DMS153 treated with DMSO at 0.1 percent for 48 hours (cell line): ENCODE data around the gene COPZ2.
"Not testable (repeated sequence)": the region's sequence is repeated elsewhere in the genome, so short reads cannot be mapped to it uniquely, and the experiment has no call there.

Experiments used
- DNase-seq: peaks from one replicate; lab custom pipeline; 2025; ENCODE audit not compliant: unreplicated experiment; lab: John Stamatoyannopoulos, UW

Gene COPZ2

DNA sequence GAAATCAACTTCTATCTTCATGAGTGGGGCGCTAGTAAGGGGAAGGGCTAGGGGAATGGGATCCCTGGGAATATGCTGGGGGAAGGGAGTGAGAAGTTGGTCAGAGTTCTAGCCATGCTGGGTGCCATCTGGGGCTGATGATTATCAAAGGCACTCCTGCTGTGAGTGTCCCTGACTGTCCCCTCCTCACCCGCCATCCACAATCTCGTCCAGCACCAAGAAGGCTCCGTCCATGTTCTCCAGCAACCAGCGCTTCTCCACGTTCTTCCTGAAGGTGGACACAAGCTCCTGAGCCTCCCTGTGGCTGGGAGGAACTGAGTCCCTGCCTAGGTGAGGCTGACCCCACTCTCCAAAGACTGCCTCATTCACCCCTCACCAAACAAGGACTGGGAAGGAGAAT is 5.6 kb downstream of the COPZ2 start:
- DNase-seq: no peak

DNA sequence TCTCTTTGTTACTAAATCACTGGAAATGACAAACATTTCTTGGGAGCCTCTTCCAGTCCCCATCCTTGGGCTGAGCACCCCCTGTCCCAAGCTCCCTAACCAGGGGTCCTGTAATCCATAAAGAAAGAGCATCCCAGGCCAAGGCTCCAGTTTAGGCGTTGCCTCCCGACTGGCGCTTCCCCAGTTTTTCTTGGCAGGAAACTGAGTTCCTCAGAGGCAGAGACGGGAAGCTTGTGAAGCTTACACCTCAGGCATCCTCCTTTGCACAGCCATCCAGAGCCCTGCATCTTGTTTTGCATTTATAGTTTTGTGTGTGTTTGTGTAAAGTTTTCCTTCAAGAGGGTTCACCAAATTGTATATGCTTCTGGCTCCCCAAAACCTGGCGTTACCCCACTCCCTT is 7.1 kb downstream of the COPZ2 start:
- no peak for DNase-seq

DNA sequence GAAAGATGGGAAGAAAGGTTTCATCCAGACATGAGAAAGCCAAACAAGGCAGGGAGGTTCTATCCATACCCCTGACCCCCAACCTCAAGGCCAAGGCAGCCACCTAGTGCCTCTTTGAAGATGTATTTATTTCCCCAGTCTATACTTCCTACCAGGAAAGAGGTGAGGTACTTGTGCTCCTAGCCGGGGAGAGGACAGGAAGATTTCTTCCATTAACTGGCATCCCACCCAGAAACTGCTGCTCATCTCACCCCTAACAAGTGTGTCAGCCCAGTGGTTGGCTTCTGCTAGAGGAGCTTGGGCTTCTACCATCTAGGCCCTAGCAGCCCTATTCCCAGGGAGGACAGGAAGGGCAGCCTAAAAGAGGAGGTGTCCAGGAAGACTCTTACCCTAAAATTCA is 8.9 kb downstream of the COPZ2 start:
- no peak for DNase-seq

DNA sequence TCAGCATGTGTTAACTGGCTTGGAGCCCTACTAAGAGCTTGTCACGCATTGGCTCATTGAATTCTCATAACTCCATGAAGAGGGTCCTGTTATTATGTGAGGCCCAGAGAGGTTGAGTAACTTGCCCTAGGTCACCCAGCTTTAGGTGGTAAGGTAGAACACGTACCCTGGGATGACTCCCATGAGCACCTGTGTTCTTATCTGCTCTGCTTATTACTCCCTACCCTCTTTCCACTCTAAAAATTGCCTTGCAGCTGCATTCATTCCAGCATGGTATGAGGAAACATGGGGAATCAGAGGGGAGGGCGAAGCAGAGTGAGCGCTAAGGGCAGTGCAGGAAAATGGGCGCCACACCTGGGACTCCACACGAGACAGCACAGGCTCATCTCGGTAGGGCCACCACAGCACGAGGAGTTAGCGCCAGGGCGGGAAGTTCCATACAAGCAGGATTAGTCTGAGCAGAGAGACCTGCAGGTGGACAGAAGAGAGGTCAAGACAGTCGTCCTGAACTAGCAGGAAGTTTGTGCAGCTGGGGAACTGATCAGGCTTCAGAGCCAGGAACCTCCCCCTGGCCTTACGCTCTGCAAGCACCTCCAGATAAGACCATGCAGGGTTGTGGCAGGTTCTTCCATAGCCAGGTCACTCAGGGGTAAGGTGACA is 10.1 kb downstream of the COPZ2 start:
- DNase-seq: no peak

DNA sequence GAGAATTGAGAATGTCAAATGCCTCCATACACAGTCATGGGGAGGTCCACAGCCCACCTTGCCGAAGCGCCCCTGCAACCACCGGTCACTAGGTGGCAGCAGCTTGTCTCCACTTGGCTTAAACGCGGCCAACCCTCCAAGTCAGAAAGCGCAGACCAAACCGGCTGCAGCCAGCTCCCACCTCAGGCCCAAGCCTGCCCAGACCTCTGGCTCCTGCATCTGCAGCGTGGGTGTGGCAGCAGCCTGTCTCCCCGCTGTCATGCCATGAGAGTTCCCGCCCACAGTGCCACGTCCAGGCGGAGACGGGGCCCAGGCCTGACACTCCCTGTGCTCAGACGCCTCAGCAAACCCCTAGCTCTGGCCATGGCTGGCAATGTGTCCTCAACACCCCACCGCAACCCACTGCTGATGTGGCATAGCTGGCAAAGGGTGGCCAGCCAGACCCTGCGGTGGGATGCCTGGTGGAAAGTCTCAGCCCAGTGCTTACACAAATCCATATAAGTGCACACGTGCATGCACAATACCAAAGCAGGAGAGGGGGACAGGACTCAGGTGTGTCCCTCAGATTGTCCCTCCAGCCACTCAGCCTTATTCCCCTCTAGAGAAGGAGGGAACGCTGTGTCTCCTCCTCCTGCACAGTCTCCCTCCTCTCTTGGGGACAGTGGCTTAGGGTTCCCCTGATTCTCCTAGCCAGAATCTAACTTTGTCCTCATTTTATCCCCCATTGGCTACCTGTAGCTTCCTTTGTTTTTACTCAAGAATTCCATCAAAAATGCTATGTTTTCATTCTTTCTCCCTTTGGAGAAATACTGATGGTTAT is 10.9 kb downstream of the COPZ2 start:
- peak; percentile 70 for DNase-seq

DNA sequence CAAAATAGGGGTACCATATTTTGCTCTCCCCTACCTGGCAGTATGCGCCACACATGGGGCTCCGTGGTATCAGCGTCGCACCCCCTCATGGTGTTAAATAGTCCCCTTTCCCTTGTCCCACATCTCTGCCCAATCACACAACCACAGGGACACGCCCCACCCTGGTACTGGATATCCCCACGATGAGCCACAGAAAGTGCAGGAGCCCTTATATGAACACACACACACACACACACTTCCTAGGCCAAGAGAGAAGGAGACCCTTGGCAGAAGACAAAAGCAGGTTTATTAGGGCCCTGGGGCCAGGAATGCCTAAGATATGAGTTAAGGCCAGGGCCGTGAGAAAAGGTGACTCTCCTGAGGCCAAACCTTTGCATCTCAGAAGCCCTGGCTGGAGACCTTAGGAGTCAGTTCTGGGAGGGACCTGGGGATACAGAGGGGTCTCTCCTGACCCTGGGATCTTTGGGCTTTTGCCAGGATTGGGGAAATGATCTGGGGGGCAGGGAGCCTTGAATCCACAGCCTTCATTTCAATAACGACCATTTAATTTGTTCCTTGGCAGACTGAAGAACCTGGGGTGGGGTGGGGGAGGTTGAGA is 11.6 kb downstream of the COPZ2 start:
- no peak for DNase-seq

DNA sequence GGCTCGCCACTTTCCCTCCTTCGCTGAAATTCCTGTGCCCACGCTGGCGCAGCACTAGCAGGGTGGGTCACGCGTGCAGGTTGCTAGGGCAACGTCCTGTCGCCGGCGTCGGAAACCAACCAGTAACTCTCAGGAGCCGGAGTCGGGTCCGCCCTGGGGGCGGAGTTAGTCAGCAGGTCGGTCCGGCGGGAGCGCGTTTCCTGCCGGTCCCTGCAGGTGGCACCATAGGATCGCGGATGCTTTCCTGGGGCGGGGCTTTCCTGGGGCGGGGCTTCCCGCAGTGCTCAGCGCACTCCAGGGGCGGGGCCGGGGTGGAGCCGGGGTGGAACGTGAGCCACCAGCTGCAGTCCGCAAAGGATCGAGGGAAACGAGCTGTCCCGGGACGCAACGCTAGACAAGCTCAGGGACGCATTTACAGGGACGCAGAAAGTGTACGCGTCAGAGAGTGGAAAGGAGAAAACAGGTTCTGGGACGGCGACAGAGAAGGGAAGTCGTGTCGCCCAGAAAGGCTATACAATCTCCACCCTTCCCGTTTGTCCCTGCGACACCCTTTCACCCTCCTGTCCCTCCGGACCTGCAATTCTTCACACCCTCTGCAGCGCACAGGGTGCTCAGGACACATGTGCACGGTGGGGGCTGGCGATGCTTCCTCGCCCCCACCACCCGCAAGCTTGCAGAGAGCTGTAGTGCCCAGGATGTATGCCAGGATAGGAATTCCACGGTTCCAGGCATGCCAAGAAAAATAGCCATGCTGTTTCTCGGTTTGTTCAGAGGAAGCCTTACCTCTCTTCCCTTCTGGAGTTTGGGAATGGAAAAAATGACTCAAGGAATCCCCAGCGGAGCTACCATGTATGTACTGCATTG is 12.3 kb downstream of the COPZ2 start:
- DNase-seq: peak; percentile 95

GRCh38 chr17:48024149-48025039 is 13.2 kb downstream of the COPZ2 start:
- DNase-seq: no peak

GRCh38 chr17:48023400-48024148 is 14.0 kb downstream of the COPZ2 start:
- peak; percentile 65 for DNase-seq

DNA sequence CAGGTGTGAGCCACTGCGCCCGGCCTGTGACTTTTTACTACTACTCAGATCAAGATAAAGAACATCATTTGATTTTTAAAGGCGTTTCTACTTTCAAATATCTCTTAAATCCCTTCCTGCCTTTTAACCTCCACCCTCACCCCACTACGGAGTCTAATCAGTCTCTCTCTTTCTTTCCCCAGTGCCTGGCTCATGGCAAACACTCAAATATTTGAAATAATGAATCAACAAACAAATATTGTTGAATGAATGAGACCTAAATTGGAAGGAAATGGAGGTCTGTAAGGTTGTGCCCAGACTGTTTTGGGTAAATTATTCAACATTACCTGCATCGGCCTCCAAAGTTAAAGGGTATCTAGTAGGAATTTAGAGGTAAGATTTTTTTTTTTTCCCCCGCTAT is 14.7 kb downstream of the COPZ2 start:
- DNase-seq: no peak

DNA sequence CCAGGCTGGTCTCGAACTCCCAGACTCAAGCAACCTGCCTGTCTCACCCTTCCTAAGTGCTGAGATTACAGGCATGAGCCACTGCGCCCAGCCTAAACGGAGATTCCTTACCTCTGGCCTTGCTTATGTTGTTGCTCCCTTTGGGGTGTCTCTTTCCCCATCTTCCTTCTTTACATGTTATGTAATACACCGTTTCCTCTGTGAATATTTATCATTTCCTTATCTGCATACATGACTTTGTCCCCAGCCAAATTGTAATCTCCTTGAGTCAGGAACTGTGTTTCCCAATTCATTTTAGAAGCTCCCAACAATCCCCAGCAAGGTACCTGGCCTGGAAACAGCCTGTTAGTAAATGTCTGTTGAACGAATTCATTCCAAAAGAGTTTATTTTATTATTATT is 15.7 kb downstream of the COPZ2 start:
- DNase-seq: no peak

DNA sequence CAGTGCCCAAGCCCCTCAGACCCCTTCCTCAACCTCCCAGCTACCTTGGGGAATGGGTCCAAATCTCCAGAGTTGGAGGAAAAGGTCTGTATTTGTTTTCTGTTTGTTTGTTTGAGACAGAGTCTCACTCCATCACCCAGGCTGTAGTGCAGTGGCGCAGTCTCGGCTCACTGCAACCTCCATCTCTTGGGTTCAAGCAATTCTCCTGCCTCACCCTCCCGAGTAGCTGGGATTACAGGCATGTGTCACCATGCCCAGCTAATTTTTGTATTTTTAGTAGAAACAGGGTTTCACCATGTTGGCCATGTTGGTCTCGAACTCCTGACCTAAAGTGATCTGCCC is 19.8 kb downstream of the COPZ2 start:
- not testable (repeated sequence) for DNase-seq

DNA sequence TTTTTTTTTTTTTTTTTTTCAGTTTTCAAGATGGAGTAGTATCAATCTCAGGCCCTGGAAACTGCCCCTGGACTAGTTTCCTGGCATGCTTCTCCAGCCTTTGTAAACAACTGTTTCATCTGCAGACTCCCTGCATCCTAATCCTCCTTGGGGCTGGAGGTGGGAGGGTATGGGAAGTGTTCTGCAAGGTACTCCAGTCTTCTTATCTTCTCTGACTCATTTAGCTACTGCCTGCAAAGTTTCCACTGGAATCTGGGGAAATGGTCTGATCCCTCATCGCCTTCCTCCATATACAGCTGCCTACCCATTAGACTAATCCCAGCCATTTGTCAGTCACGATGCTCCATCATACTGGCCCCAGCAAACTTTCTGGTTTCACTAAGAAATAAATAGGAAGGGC is 21.5 kb downstream of the COPZ2 start:
- no peak for DNase-seq

- peak; percentile 27 for DNase-seq
These were observed 22.9 kb downstream of the COPZ2 start for GRCh38 chr17:48014595-48015111.

GRCh38 chr17:48013876-48014594 is 23.6 kb downstream of the COPZ2 start:
- DNase-seq: no peak

GRCh38 chr17:48012654-48013053 is 24.9 kb downstream of the COPZ2 start:
- DNase-seq: no peak

DNA sequence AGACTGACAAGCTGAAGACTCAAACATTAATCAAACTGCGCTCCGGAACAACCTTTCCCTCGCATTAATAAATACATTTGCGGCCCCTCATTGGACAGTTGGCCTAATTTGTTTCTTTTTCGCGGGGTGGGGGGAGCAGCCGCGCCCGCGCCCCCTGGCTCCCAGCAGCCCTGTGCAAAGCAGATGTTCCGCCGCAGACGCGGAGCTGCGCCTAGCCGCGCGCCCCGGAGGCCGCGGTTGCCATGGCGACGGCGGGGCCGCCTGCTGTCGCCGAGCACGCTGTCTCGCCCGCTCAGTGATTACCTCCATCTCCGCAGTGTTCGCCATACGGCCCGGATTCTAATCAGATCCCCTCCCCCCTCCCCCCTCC is 25.5 kb downstream of the COPZ2 start:
- DNase-seq: peak; percentile 45

- DNase-seq: peak; percentile 20
These were observed 26.0 kb downstream of the COPZ2 start for GRCh38 chr17:48011405-48012150.
